GM23248 (cell line): Measurements from ENCODE around the gene VWA8.

ENCODE experiments used
- EZH2 ChIP-seq: fragments of 200-600 bp; sonication (generic); IDR thresholded peaks from 2 replicates; pipeline ENCODE4 v1.6.1; 2018; ENCODE audit warnings: antibody characterized with exemption, mild to moderate bottlenecking; ENCODE audit not compliant: insufficient read depth, poor library complexity, severe bottlenecking
- EZH2phosphoT487 ChIP-seq: fragments of 200-600 bp; sonication (generic); IDR thresholded peaks from 2 replicates; pipeline ENCODE4 v1.6.1; 2018; ENCODE audit warnings: antibody characterized with exemption, moderate library complexity, mild to moderate bottlenecking, low read depth; ENCODE audit not compliant: insufficient read depth

- TF ChIP-seq EZH2 (no peak), EZH2phosphoT487 (no peak)
Measured at GRCh38 chr13:41812237-41812636, 148.7 kb downstream of the VWA8 start.
